Stomach smooth muscle (tissue), 2 donors: ENCODE data around the gene DAPK1.

Experiments used
- H3K27ac ChIP-seq: one replicate; pipeline ENCODE4 v1.7.0; 2013; ENCODE audit warnings: mild to moderate bottlenecking, low read length, inconsistent platforms
- H3K27me3 ChIP-seq, 2 donors: one replicate each; pipeline ENCODE4 v1.7.0; 2013; ENCODE audit warnings: low read length in 2 of 2; ENCODE audit not compliant: insufficient read depth in 2 of 2, control insufficient read depth in 1 of 2
- H3K36me3 ChIP-seq, 2 donors: one replicate each; pipeline ENCODE4 v1.7.0; 2013; ENCODE audit warnings: low read length in 2 of 2; ENCODE audit not compliant: control insufficient read depth in 2 of 2, insufficient read depth in 2 of 2
- H3K4me1 ChIP-seq: one replicate; pipeline ENCODE4 v1.7.0; 2013; ENCODE audit warnings: low read length; ENCODE audit not compliant: control insufficient read depth, insufficient read depth
- H3K4me3 ChIP-seq, 2 donors: one replicate each; pipeline ENCODE4 v1.7.0; 2013; ENCODE audit warnings: low read length in 2 of 2
- H3K9ac ChIP-seq, 2 donors: one replicate each; pipeline ENCODE4 v1.7.0; 2013; ENCODE audit warnings: low read length in 2 of 2, mild to moderate bottlenecking in 1 of 2
- H3K9me3 ChIP-seq, 2 donors: one replicate each; pipeline ENCODE4 v1.7.0; 2013; ENCODE audit warnings: low read length in 2 of 2; ENCODE audit not compliant: control insufficient read depth in 2 of 2
- donor health status: healthy.
- donor health status: Pancreatic carcinoma.

DAPK1 gene

GRCh38 chr9:87531370-87532295, 34.0 kb downstream of the DAPK1 start:
- H3K27ac ChIP-seq, result peak overlapping the region; percentile 71

GRCh38 chr9:87533271-87533670, 35.6 kb downstream of the DAPK1 start:
- no peak overlapping the region for H3K9ac ChIP-seq
- H3K36me3 ChIP-seq, result no peaks in the 10 kb centered on the region
- H3K4me3 ChIP-seq, result no peak overlapping the region
- H3K27ac ChIP-seq, result no peak overlapping the region
- no peaks in the 10 kb centered on the region for H3K27me3 ChIP-seq
- no peaks in the 10 kb centered on the region for H3K9me3 ChIP-seq
- H3K4me1 ChIP-seq, result peaks cover 44% of the 10 kb centered on the region

More at GRCh38 chr9:87531370-87532295, 34.0 kb downstream of the DAPK1 start:
- Histone ChIP-seq H3K36me3 (no peaks in the 10 kb centered on the region), H3K4me3 (peak overlapping the region in 1 of 2 donors; percentile 22), H3K9ac (peak overlapping the region in 1 of 2 donors; percentile 13), H3K27me3 (no peaks in the 10 kb centered on the region), H3K9me3 (no peaks in the 10 kb centered on the region), H3K4me1 (peaks cover 38% of the 10 kb centered on the region)

DNA sequence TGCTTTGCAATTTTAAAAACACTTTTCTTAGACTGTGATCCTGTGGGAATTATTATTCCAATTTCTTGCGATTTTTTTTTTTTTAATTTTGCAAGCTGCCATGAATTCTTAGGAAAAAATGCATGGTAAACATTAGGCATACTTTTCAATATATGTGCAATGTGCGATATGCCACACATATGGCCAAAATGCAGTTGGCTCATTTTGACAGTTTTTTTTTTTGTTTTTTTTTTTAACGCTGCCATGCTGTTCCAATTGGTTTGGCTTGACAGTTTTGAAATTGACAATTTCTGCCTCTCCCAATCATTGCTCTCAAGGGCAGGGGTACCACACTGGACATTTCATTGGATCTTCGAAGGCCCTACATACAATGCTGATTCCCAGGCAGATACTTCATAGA, 36.4 kb downstream of the DAPK1 start:
- no peak overlapping the region for H3K4me3 ChIP-seq
- H3K4me1 ChIP-seq, result peaks cover 41% of the 10 kb centered on the region
- no peaks in the 10 kb centered on the region for H3K36me3 ChIP-seq
- no peaks in the 10 kb centered on the region for H3K9me3 ChIP-seq
- H3K27ac ChIP-seq, result no peak overlapping the region
- no peak overlapping the region for H3K9ac ChIP-seq
- H3K27me3 ChIP-seq, result no peaks in the 10 kb centered on the region

GRCh38 chr9:87534957-87535356, 37.3 kb downstream of the DAPK1 start:
- H3K9me3 ChIP-seq, result no peaks in the 10 kb centered on the region
- peaks cover 0 to 2% of the 10 kb centered on the region in 2 donors for H3K36me3 ChIP-seq
- H3K9ac ChIP-seq, result no peak overlapping the region
- no peaks in the 10 kb centered on the region for H3K27me3 ChIP-seq
- no peak overlapping the region for H3K4me3 ChIP-seq
- no peak overlapping the region for H3K27ac ChIP-seq
- peaks cover 34% of the 10 kb centered on the region for H3K4me1 ChIP-seq

GRCh38 chr9:87535817-87536539, 38.3 kb downstream of the DAPK1 start:
- H3K27ac ChIP-seq, result peak overlapping the region; percentile 49
- no peaks in the 10 kb centered on the region for H3K9me3 ChIP-seq
- peaks cover 4 to 6% of the 10 kb centered on the region in 2 donors for H3K36me3 ChIP-seq
- H3K27me3 ChIP-seq, result no peaks in the 10 kb centered on the region
- peaks cover 25% of the 10 kb centered on the region for H3K4me1 ChIP-seq
- no peak overlapping the region for H3K9ac ChIP-seq
- H3K4me3 ChIP-seq, result no peak overlapping the region

DNA sequence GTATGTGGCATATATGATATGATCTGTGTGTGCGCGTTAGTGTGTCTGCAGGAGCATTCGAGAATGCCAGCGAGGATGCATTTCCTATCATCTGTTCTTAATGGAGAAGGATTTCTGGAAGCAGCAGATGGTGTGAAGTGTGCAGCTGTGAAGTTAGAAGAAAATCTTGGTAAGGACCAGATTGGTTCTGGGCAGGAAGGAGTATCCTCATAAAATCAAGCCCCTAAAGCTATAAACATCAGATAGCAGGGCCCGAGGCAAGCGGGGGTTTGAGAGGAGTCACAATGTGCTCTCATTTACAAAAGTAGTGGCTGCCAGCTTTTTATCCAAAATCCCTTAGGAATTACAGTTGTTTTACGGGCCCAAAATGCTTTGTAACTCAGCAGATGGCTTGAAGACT, 40.0 kb downstream of the DAPK1 start:
- H3K27me3 ChIP-seq, result no peaks in the 10 kb centered on the region
- H3K4me3 ChIP-seq, result no peak overlapping the region
- H3K4me1 ChIP-seq, result peaks cover 15% of the 10 kb centered on the region
- no peaks in the 10 kb centered on the region for H3K9me3 ChIP-seq
- H3K36me3 ChIP-seq, result peaks cover 6% of the 10 kb centered on the region in 2 donors
- H3K9ac ChIP-seq, result no peak overlapping the region
- H3K27ac ChIP-seq, result no peak overlapping the region

DNA sequence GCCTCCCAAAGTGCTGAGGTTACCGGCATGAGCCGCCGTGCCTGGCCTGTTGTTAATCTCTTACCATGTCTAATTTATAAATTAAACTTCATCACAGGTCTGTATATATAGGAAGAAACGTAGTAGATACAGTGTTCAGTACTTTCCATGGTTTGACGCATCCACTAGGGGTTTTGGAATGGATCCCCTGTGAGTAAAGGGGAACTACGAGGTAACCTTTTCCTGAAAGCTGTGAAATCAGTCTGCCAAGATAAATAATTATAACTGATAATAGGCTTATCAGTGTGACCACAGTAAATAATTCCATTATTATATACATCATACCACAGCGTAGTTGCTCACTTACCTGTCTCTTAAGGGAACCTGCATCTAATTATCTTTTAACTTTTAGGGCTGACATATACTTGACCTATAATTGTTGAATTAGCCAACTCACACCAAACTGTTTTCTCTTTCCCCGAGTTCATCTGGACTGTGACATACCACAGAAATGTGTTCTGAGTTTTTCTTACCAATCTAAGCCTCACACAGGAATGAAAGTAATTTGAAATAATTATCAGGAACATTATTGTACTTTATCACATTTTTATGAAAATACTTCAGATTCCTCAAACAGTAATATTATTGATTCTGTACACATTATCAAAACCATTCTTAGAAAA, 42.9 kb downstream of the DAPK1 start:
- Histone ChIP-seq H3K4me3 (no peak overlapping the region), H3K9me3 (no peaks in the 10 kb centered on the region), H3K36me3 (peaks cover 6% of the 10 kb centered on the region in 2 donors), H3K27me3 (no peaks in the 10 kb centered on the region), H3K9ac (no peak overlapping the region), H3K27ac (no peak overlapping the region), H3K4me1 (peaks cover 15% of the 10 kb centered on the region)

GRCh38 chr9:87541663-87542062, 44.0 kb downstream of the DAPK1 start:
- Histone ChIP-seq H3K36me3 (peaks cover 6% of the 10 kb centered on the region in 2 donors), H3K9ac (no peak overlapping the region), H3K9me3 (no peaks in the 10 kb centered on the region), H3K4me3 (no peak overlapping the region), H3K27ac (no peak overlapping the region), H3K4me1 (peaks cover 15% of the 10 kb centered on the region), H3K27me3 (no peaks in the 10 kb centered on the region)

GRCh38 chr9:87542141-87542540, 44.5 kb downstream of the DAPK1 start:
- Histone ChIP-seq H3K9ac (no peak overlapping the region), H3K36me3 (peaks cover 6% of the 10 kb centered on the region in 2 donors), H3K4me3 (no peak overlapping the region), H3K4me1 (peaks cover 15% of the 10 kb centered on the region), H3K27me3 (no peaks in the 10 kb centered on the region), H3K27ac (no peak overlapping the region), H3K9me3 (no peaks in the 10 kb centered on the region)

- Histone ChIP-seq H3K9me3 (no peaks in the 10 kb centered on the region), H3K27ac (no peak overlapping the region), H3K4me1 (peaks cover 17% of the 10 kb centered on the region), H3K9ac (no peak overlapping the region), H3K4me3 (no peak overlapping the region), H3K36me3 (peaks cover 6% of the 10 kb centered on the region in 2 donors), H3K27me3 (no peaks in the 10 kb centered on the region)
Measured at GRCh38 chr9:87543251-87543650, 45.6 kb downstream of the DAPK1 start.
